AG10803 (cell line): ENCODE results near the gene TRAF3IP1.

ENCODE experiments used
- DNase-seq: peaks from one replicate; pipeline ENCODE4 v3.0.0; 2010; ENCODE audit warnings: low read depth
- H3K4me3 ChIP-seq: 2 replicates; pipeline ENCODE4 v1.5.1; 2011; ENCODE audit warnings: mild to moderate bottlenecking, low read length, control low read depth
- TF ChIP-seq, protein P1 (sequence below): conservative IDR thresholded peaks from 2 replicates; pipeline ENCODE4 v1.5.1; 2011; ENCODE audit warnings: mild to moderate bottlenecking, low read length, control low read depth, inconsistent platforms

Gene TRAF3IP1

DNA sequence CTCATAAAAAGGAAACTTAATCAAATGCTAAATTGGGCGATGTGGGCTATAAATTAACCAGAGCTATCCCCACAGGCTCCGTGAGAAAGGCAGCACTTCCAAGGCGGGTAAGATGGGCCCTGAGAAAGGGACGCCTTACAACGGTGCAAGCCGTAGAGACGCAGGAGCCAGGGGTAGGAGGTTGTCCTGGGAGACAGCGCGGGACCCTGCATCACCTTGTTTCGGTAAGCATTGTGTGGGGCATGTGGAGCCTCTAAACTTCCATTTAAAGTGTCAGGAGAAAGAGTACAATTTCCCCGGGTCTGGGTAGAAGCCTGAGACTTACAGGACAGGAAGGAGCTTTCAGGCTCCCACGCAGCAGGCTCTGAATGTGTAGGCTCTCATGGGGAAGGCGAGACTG is 30.7 kb upstream of the TRAF3IP1 start:
- peak overlapping the region; percentile 64; the same call in 1 of the 2 replicates for H3K4me3 ChIP-seq
- no peak for DNase-seq

DNA sequence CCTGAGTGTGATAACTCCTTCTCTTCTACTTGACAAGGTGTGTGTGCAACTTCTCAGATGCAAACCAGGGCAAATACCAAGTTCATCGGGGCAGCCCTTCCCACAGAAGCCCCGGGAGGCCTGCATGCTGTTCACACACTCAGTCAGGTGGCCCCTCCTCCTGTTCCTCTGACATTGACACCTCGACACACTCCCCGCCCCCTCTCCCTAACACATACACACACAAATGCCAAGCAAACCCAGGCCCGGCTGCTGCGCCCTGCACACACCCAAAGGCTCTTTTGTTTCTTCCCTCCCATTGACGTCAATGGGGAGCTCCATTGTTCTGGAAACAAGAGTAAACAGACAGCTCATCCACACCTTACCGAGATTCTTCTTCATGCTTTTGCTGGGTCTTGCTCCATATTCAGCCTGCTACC is 30.2 kb upstream of the TRAF3IP1 start:
- DNase-seq = no peak
- no peak overlapping the region for H3K4me3 ChIP-seq
- TF ChIP-seq, protein P1, sequence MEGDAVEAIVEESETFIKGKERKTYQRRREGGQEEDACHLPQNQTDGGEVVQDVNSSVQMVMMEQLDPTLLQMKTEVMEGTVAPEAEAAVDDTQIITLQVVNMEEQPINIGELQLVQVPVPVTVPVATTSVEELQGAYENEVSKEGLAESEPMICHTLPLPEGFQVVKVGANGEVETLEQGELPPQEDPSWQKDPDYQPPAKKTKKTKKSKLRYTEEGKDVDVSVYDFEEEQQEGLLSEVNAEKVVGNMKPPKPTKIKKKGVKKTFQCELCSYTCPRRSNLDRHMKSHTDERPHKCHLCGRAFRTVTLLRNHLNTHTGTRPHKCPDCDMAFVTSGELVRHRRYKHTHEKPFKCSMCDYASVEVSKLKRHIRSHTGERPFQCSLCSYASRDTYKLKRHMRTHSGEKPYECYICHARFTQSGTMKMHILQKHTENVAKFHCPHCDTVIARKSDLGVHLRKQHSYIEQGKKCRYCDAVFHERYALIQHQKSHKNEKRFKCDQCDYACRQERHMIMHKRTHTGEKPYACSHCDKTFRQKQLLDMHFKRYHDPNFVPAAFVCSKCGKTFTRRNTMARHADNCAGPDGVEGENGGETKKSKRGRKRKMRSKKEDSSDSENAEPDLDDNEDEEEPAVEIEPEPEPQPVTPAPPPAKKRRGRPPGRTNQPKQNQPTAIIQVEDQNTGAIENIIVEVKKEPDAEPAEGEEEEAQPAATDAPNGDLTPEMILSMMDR = no peak

More for the DNA sequence above, 30.7 kb upstream of the TRAF3IP1 start:
- TF ChIP-seq, protein P1 = no peak

DNA sequence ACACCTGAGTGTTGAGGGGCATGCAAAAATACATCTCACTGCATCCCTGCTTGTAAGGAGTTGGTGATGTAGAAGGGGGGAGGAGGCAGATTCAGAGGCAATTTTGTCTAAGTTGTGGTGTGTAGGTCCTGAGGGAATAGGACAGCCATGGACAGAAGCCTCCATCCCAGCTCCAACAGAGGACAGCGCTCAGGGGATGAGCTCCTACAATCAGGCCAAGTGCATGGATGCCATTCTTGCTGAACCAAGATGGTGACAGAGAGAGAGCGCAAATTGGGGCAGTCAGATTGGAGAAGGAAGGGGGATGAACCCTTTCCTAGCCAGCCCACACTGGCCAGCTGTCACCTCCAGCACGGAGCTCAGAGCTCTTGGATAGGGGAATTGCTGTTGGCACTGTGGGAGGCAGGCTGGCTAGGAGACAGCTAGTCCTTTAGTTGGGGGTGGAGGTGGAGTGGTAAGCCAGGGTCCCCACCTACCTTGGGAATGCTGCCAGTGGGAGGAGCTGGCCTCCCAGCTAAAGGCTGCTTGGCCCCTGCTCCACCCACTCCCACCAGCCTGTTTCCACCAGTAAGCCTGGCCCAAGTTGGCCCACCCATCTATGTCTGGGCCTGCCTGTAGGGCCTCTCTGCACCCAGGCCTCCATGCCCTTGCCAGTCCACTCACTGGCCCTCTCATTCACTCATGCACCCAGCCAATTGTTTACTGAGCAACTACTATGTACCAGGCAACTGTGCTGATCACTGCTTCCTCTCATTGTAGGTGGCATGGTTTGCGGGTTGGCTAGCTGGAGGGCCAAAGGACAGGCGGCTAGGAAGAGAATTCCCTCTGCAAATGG is 29.4 kb upstream of the TRAF3IP1 start:
- no peak for DNase-seq
- TF ChIP-seq, protein P1 = no peak
- no peak overlapping the region for H3K4me3 ChIP-seq

DNA sequence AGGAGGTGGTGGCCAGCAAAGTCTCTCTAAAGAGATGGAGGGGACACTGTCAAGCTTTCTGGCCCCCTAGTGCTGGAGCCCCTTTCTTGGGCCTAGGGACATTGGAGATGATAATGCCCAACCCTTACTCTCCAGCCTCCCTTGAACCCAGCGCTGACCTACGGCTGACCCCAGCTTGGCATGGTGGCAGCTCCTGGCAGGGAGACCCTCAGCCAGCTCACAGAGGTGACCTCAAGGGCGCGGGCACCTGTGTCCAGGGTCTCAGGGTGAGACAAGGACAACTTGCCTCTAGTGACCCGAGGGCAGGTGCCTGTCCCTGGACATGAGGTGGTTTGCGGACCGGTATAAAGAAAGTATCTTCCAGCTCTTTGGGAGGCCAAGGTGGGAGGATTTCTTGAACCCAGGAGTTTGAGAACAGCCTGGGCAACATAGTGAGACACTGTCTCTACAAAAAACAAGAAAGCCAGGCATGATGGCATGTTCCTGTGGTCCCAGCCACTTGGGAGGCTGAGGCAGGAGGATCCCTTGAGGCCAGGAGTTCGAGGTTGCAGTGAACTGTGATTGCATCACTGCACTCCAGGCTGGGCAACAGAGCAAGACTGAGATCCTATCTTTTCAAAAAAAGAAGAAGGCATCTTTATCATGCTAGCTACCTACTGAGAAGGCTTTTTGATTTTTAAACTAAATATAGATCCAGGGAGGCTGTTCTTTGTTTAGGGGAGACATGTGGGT is 28.6 kb upstream of the TRAF3IP1 start:
- TF ChIP-seq, protein P1 = no peak
- no peak overlapping the region for H3K4me3 ChIP-seq
- no peak for DNase-seq

DNA sequence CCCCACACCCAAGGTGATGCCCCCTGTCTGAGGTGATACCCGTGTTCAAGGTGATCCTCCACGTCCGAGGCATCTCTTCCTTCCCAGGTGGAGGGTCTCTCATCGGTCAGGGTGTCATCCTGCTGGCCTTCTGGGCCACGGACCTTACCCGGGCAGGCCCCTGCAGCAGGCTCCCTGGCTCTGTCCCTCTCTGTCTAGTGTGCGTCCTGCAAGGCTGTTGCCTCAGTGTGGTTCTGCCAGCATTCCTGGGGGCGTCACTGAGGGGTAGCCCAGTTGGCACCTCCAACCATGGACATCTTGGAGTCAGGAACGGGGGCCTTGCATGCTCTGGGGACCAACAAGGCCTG is 26.3 kb upstream of the TRAF3IP1 start:
- TF ChIP-seq, protein P1 = no peak
- no peak for DNase-seq
- no peak overlapping the region for H3K4me3 ChIP-seq

DNA sequence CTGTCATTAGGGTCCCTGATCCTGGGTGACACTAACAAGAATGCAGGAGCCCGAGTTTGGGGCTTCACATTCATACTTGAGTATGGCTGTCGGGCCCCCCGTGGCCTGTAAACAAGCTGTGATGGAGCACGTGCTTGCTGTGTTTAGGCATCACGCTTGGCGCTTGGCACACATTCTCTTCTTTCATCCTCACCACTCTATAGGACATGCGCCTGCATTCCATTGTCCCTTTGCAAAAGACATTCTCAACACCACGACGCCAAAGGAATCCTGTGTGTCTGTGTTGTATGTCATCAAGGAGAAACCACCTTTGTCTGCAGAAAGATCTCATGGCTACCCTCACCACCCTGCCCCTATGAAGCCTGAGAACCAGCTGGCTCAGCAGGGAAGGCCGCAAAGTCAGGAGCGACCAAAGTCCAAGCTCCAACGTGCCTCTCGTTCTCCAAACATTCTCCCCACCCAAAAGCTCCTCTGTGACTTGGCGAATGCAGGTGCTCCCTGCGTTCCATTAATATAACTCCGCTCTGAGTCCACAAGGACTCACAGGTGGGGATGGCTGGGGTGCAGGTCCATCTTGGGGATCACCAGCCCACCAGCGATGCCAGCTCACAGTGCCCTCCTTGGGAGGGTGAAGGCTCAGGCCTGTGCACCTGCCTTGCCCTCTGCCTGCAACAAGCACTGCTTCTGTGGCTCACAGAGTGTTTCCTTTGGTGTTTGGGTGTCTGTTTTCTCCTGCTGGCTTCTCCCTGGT is 25.8 kb upstream of the TRAF3IP1 start:
- no peak overlapping the region for H3K4me3 ChIP-seq
- TF ChIP-seq, protein P1 = no peak
- DNase-seq = no peak
